NAMALWA (cell line): ENCODE results near the gene CLIP4.
"Not testable (repeated sequence)": the region's sequence is repeated elsewhere in the genome, so short reads cannot be mapped to it uniquely, and the experiment has no call there.

Experiments used
- DNase-seq: peaks from one replicate; pipeline ENCODE4 v3.0.0-alpha.2; 2015; ENCODE audit warnings: low spot score

The CLIP4 gene

GRCh38 chr2:29114946-29115609, at the start of gene CLIP4:
Gene CLIP4, plus strand, starts transcription at chr2:29115415. Its CDS starts 5,974 bp downstream, at chr2:29121389.
- no peak for DNase-seq

- no peak for DNase-seq
These were observed 48.8 kb upstream of the CLIP4 start for GRCh38 chr2:29066271-29066860.

GRCh38 chr2:29066997-29067605, 48.1 kb upstream of the CLIP4 start:
- no peak for DNase-seq

- DNase-seq: no peak
These were observed 46.7 kb upstream of the CLIP4 start for GRCh38 chr2:29068513-29068912.

- DNase-seq: no peak
These were observed 44.7 kb upstream of the CLIP4 start for GRCh38 chr2:29070526-29070925.

- no peak for DNase-seq
These were observed 43.9 kb upstream of the CLIP4 start for GRCh38 chr2:29071032-29071975.

GRCh38 chr2:29072251-29072650, 43.0 kb upstream of the CLIP4 start:
- no peak for DNase-seq

- no peak for DNase-seq
These were observed 42.1 kb upstream of the CLIP4 start for GRCh38 chr2:29072971-29073725.

GRCh38 chr2:29073933-29074332, 41.3 kb upstream of the CLIP4 start:
- DNase-seq: no peak

- DNase-seq: no peak
These were observed 40.8 kb upstream of the CLIP4 start, which contains the start of gene PCARE for GRCh38 chr2:29074411-29074810. Gene PCARE, minus strand, starts transcription at chr2:29074523. Its CDS starts 262 bp downstream, at chr2:29074261.

- DNase-seq: no peak
These were observed 39.1 kb upstream of the CLIP4 start for GRCh38 chr2:29075894-29076705.

- DNase-seq: no peak
These were observed 35.3 kb upstream of the CLIP4 start for GRCh38 chr2:29079887-29080286.

GRCh38 chr2:29080886-29081743, 34.1 kb upstream of the CLIP4 start:
- DNase-seq: no peak

- DNase-seq: no peak
These were observed 32.3 kb upstream of the CLIP4 start for GRCh38 chr2:29082804-29083495.

GRCh38 chr2:29084554-29084953, 30.7 kb upstream of the CLIP4 start:
- no peak for DNase-seq

GRCh38 chr2:29090311-29090710, 24.9 kb upstream of the CLIP4 start:
- not testable (repeated sequence) for DNase-seq

- no peak for DNase-seq
These were observed 18.2 kb upstream of the CLIP4 start for GRCh38 chr2:29096969-29097368.

- no peak for DNase-seq
These were observed 17.6 kb upstream of the CLIP4 start for GRCh38 chr2:29097569-29097968.

- no peak for DNase-seq
These were observed 14.7 kb upstream of the CLIP4 start for GRCh38 chr2:29100564-29100963.
